ENCODE results near the gene TBC1D16.

TBC1D16 gene

GRCh38 chr17:79907850-79908249, 127.8 kb downstream of the TBC1D16 start:
- H3K4me3 ChIP-seq (IDR thresholded peaks at IDR 0.05; ENCODE audit: insufficient read depth, low read depth, low read length), result no peak overlapping the region
- peaks cover 80% of the 10 kb centered on the region for H3K27me3 ChIP-seq (ENCODE audit: insufficient read depth, low read depth)
- H3K36me3 ChIP-seq (ENCODE audit: insufficient read depth), result no peaks in the 10 kb centered on the region
- H4K20me1 ChIP-seq (ENCODE audit: insufficient read depth), result no peaks in the 10 kb centered on the region
- no peaks in the 10 kb centered on the region for H3K79me2 ChIP-seq (ENCODE audit: insufficient read depth, low read depth)
- TF ChIP-seq CTCF (conservative IDR thresholded peaks at IDR 0.05; ENCODE audit: low read depth, low read length), result no peak
- H3K27ac ChIP-seq, result no peak overlapping the region
- H3K4me1 ChIP-seq (ENCODE audit: low read depth, poor library complexity, severe bottlenecking), result no peaks in the 10 kb centered on the region
- H3K9ac ChIP-seq, result no peak overlapping the region
- H2AFZ ChIP-seq (ENCODE audit: low read depth), result no peak overlapping the region
- H3K4me2 ChIP-seq, result no peak overlapping the region

GRCh38 chr17:79907217-79907715, 128.4 kb downstream of the TBC1D16 start:
- no peaks in the 10 kb centered on the region for H4K20me1 ChIP-seq (ENCODE audit: insufficient read depth)
- H3K36me3 ChIP-seq (ENCODE audit: insufficient read depth), result no peaks in the 10 kb centered on the region
- H3K4me1 ChIP-seq (ENCODE audit: low read depth, poor library complexity, severe bottlenecking), result peaks cover 3% of the 10 kb centered on the region
- H3K27ac ChIP-seq, result no peak overlapping the region
- H3K9ac ChIP-seq, result no peak overlapping the region
- no peak for TF ChIP-seq CTCF (conservative IDR thresholded peaks at IDR 0.05; ENCODE audit: low read depth, low read length)
- H3K4me3 ChIP-seq (IDR thresholded peaks at IDR 0.05; ENCODE audit: insufficient read depth, low read depth, low read length), result no peak overlapping the region
- H3K4me2 ChIP-seq, result no peak overlapping the region
- H2AFZ ChIP-seq (ENCODE audit: low read depth), result no peak overlapping the region
- no peaks in the 10 kb centered on the region for H3K79me2 ChIP-seq (ENCODE audit: insufficient read depth, low read depth)
- H3K27me3 ChIP-seq (ENCODE audit: insufficient read depth, low read depth), result peaks cover 78% of the 10 kb centered on the region

GRCh38 chr17:79905832-79906231, 129.8 kb downstream of the TBC1D16 start:
- peaks cover 5% of the 10 kb centered on the region for H3K4me1 ChIP-seq (ENCODE audit: low read depth, poor library complexity, severe bottlenecking)
- no peak for TF ChIP-seq CTCF (conservative IDR thresholded peaks at IDR 0.05; ENCODE audit: low read depth, low read length)
- H3K4me3 ChIP-seq (IDR thresholded peaks at IDR 0.05; ENCODE audit: insufficient read depth, low read depth, low read length), result no peak overlapping the region
- no peak overlapping the region for H3K9ac ChIP-seq
- no peak overlapping the region for H2AFZ ChIP-seq (ENCODE audit: low read depth)
- peaks cover 80% of the 10 kb centered on the region for H3K27me3 ChIP-seq (ENCODE audit: insufficient read depth, low read depth)
- H3K36me3 ChIP-seq (ENCODE audit: insufficient read depth), result no peaks in the 10 kb centered on the region
- H3K79me2 ChIP-seq (ENCODE audit: insufficient read depth, low read depth), result no peaks in the 10 kb centered on the region
- H3K4me2 ChIP-seq, result no peak overlapping the region
- no peak overlapping the region for H3K27ac ChIP-seq
- H4K20me1 ChIP-seq (ENCODE audit: insufficient read depth), result no peaks in the 10 kb centered on the region

GRCh38 chr17:79904865-79905264, 130.8 kb downstream of the TBC1D16 start:
- H3K79me2 ChIP-seq (ENCODE audit: insufficient read depth, low read depth), result no peaks in the 10 kb centered on the region
- H3K4me1 ChIP-seq (ENCODE audit: low read depth, poor library complexity, severe bottlenecking), result peaks cover 5% of the 10 kb centered on the region
- H4K20me1 ChIP-seq (ENCODE audit: insufficient read depth), result no peaks in the 10 kb centered on the region
- H2AFZ ChIP-seq (ENCODE audit: low read depth), result no peak overlapping the region
- no peak overlapping the region for H3K9ac ChIP-seq
- no peak overlapping the region for H3K27ac ChIP-seq
- no peaks in the 10 kb centered on the region for H3K36me3 ChIP-seq (ENCODE audit: insufficient read depth)
- H3K4me3 ChIP-seq (IDR thresholded peaks at IDR 0.05; ENCODE audit: insufficient read depth, low read depth, low read length), result no peak overlapping the region
- no peak overlapping the region for H3K4me2 ChIP-seq
- TF ChIP-seq CTCF (conservative IDR thresholded peaks at IDR 0.05; ENCODE audit: low read depth, low read length), result no peak
- H3K27me3 ChIP-seq (ENCODE audit: insufficient read depth, low read depth), result peaks cover 79% of the 10 kb centered on the region

Measured in KMS-11 (cell line).